Panc1 (cell line): ENCODE data around the gene PODNL1. TPM values are rescaled to one million over a fixed set of nuclear protein-coding genes. Genes with fewer than 3 reads are reported as not detected.

ENCODE experiments used
- ATAC-seq: fragments of 200-7000 bp; cut with Tn5 transposase; 2 replicates; pipeline ENCODE4 v1.9.1; 2020; ENCODE audit warnings: mild to moderate bottlenecking, moderate library complexity
- BruUV-seq: library from RNA; stranded (reverse); fragments of 400-500 nt; replicated peaks from 2 replicates; lab custom pipeline; 2021; lab: Mats Ljungman, UMichigan
- CTCF ChIA-PET: fragments of 300-600 bp; sonication (Branson Sonifier 250); formaldehyde crosslinking; loops from one replicate; lab custom pipeline; 2022; ENCODE audit warnings: antibody characterized with exemption; lab: Charles Lee
- POLR2A ChIA-PET: fragments of 300-600 bp; sonication (Branson Sonifier 250); formaldehyde crosslinking; loops from one replicate; lab custom pipeline; 2022; ENCODE audit warnings: antibody characterized with exemption; lab: Charles Lee
- DNase-seq: peaks from one replicate; pipeline ENCODE4 v3.0.0-alpha.2; 2010; ENCODE audit warnings: low read depth, low spot score
- H3K27ac ChIP-seq: 2 replicates; pipeline ENCODE4 v1.5.1; 2011; ENCODE audit warnings: mild to moderate bottlenecking, low read length, inconsistent platforms
- H3K27me3 ChIP-seq: fragments of 200-500 bp; sonication (Bioruptor generic); 2 replicates; pipeline ENCODE4 v1.6.0; 2014; ENCODE audit warnings: low read length, inconsistent platforms; ENCODE audit not compliant: control insufficient read depth, insufficient read depth
- H3K36me3 ChIP-seq: fragments of 200-500 bp; sonication (Bioruptor generic); 2 replicates; pipeline ENCODE4 v1.5.1; 2014; ENCODE audit warnings: inconsistent platforms, mild to moderate bottlenecking, low read length, moderate library complexity; ENCODE audit not compliant: control insufficient read depth, insufficient read depth
- H3K4me1 ChIP-seq: 2 replicates; pipeline ENCODE4 v1.5.1; 2011; ENCODE audit warnings: inconsistent platforms, mild to moderate bottlenecking, low read length, moderate library complexity; ENCODE audit not compliant: control insufficient read depth, insufficient read depth
- H3K4me3 ChIP-seq, 2 experiments: 2 replicates each; pipeline ENCODE4 v1.5.1; 2011 to 2012; ENCODE audit warnings: low read depth in 2 of 2, low read length in 2 of 2, mild to moderate bottlenecking in 2 of 2, inconsistent platforms in 1 of 2, moderate library complexity in 1 of 2
- H3K9me3 ChIP-seq: fragments of 200-500 bp; sonication (Bioruptor generic); 2 replicates; pipeline ENCODE4 v1.5.1; 2014; ENCODE audit warnings: low read depth, mild to moderate bottlenecking, inconsistent platforms, low read length, moderate library complexity; ENCODE audit not compliant: control insufficient read depth, insufficient read depth
- POLR2AphosphoS5 ChIP-seq: IDR thresholded peaks from 2 replicates; pipeline ENCODE4 v1.6.1; 2012; ENCODE audit warnings: mild to moderate bottlenecking, low read depth, low read length, moderate library complexity
- SIN3A ChIP-seq: IDR thresholded peaks from 2 replicates; pipeline ENCODE4 v1.6.1; 2012; ENCODE audit warnings: low read depth, mild to moderate bottlenecking, low read length, moderate library complexity, borderline replicate concordance; ENCODE audit not compliant: insufficient read depth
- TCF7L2 ChIP-seq: IDR thresholded peaks from 2 replicates; pipeline ENCODE4 v1.6.1; 2011; ENCODE audit warnings: mild to moderate bottlenecking, low read depth, low read length, inconsistent platforms
- in situ Hi-C: cut with HindIII; loops from 2 replicates; pipeline ENCODE4 v1.10.0; 2016; ENCODE audit warnings: low sequenced_read_pairs, low pct_unique_long_range_greater_than_20kb
- intact Hi-C: fragments of 100-400 bp; cut with micrococcal nuclease; formaldehyde crosslinking; loops from one replicate; pipeline ENCODE4 v1.10.0; 2022; ENCODE audit not compliant: unreplicated experiment
- total RNA-seq: library from RNA; stranded (reverse); gene quantifications from one replicate; pipeline ENCODE4 v1.2.1, GENCODE V29; 2021; ENCODE audit not compliant: unreplicated experiment
- TF ChIP-seq, protein P1 (sequence below): fragments of 450-650 bp; IDR thresholded peaks from 2 replicates; pipeline ENCODE4 v1.5.1; 2017; ENCODE audit warnings: mild to moderate bottlenecking
- TF ChIP-seq, protein P2 (sequence below), 2 experiments: IDR thresholded peaks; 2 replicates each; pipeline ENCODE4 v1.6.1; 2011 to 2012; ENCODE audit warnings: low read depth in 2 of 2, control low read depth in 1 of 2, low read length in 1 of 2, mild to moderate bottlenecking in 1 of 2, moderate library complexity in 1 of 2; ENCODE audit not compliant: insufficient read depth in 1 of 2

PODNL1 gene
- total RNA-seq, 1 experiment from 2014 or later, result 1.4 TPM

DNA sequence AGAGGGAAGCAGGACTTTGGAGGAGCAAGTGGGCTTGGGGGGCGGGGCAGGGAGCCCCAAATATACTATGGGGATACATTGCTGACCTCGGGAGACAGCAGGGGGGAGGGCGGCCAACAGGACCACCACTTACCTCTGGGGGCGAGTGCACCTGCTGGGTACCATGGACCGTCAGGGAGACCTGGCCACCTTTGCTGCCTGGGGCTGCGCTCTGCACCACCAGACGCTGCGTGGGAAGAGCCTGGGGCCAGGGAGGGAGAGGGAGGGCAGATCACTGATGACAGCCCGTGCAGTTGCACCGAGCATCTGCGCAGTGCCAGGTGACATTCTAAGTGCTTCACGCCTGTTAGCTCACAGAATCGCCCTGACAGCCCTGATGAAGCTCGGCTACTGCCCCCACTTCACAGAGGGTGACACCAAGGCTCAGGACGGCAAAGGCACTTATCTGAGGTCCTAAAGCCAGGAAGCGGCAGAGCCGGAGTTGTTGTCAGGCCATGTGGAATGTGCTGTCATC is 43.8 kb upstream of the PODNL1 start:
- Histone ChIP-seq H3K36me3 (no peaks in the 10 kb centered on the region), H3K4me1 (peaks cover 4% of the 10 kb centered on the region), H3K4me3 (no peak overlapping the region), H3K27me3 (no peaks in the 10 kb centered on the region), H3K27ac (no peak overlapping the region), H3K9me3 (no peaks in the 10 kb centered on the region)
- CTCF ChIA-PET, result interaction anchor here (1.1 kb wide), 1 partner anchor 50 kb away, joined by 3 read pairs; no protein-coding TSS in a partner anchor
- TF ChIP-seq SIN3A (no peak), POLR2AphosphoS5 (no peak), TCF7L2 (no peak)
- TF ChIP-seq, protein P1, sequence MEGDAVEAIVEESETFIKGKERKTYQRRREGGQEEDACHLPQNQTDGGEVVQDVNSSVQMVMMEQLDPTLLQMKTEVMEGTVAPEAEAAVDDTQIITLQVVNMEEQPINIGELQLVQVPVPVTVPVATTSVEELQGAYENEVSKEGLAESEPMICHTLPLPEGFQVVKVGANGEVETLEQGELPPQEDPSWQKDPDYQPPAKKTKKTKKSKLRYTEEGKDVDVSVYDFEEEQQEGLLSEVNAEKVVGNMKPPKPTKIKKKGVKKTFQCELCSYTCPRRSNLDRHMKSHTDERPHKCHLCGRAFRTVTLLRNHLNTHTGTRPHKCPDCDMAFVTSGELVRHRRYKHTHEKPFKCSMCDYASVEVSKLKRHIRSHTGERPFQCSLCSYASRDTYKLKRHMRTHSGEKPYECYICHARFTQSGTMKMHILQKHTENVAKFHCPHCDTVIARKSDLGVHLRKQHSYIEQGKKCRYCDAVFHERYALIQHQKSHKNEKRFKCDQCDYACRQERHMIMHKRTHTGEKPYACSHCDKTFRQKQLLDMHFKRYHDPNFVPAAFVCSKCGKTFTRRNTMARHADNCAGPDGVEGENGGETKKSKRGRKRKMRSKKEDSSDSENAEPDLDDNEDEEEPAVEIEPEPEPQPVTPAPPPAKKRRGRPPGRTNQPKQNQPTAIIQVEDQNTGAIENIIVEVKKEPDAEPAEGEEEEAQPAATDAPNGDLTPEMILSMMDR, result no peak
- DNase-seq (no peak), ATAC-seq (no peak)
- POLR2A ChIA-PET, result no interaction called here
- intact Hi-C loops (no loop called here), in situ Hi-C loops (no loop called here)
- no TSS peak for BruUV-seq

DNA sequence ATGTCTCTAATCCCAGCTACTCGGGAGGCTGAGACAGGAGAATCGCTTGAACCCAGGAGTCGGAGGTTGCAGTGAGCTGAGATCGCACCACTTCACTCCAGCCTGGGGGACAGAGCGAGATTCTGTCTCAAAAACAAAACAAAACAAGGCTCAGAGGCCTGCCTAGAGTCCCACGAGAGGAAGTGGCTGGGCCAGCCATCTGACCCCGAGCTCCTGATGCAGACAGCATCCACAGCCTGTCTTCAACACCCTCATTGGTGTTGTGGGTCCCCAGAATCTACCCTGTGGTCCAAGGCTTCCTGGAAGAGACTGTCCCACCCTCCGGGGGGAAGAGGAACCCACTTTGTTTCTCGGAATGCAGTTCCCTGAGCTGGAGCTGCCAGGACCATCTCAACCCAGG is 43.2 kb upstream of the PODNL1 start:
- intact Hi-C loops, result no loop called here
- Histone ChIP-seq H3K4me3 (no peak overlapping the region), H3K27me3 (no peaks in the 10 kb centered on the region), H3K4me1 (no peaks in the 10 kb centered on the region), H3K36me3 (no peaks in the 10 kb centered on the region), H3K9me3 (no peaks in the 10 kb centered on the region), H3K27ac (no peak overlapping the region)
- no peak for DNase-seq
- TF ChIP-seq TCF7L2 (no peak), SIN3A (no peak), POLR2AphosphoS5 (no peak)
- TF ChIP-seq, protein P2, sequence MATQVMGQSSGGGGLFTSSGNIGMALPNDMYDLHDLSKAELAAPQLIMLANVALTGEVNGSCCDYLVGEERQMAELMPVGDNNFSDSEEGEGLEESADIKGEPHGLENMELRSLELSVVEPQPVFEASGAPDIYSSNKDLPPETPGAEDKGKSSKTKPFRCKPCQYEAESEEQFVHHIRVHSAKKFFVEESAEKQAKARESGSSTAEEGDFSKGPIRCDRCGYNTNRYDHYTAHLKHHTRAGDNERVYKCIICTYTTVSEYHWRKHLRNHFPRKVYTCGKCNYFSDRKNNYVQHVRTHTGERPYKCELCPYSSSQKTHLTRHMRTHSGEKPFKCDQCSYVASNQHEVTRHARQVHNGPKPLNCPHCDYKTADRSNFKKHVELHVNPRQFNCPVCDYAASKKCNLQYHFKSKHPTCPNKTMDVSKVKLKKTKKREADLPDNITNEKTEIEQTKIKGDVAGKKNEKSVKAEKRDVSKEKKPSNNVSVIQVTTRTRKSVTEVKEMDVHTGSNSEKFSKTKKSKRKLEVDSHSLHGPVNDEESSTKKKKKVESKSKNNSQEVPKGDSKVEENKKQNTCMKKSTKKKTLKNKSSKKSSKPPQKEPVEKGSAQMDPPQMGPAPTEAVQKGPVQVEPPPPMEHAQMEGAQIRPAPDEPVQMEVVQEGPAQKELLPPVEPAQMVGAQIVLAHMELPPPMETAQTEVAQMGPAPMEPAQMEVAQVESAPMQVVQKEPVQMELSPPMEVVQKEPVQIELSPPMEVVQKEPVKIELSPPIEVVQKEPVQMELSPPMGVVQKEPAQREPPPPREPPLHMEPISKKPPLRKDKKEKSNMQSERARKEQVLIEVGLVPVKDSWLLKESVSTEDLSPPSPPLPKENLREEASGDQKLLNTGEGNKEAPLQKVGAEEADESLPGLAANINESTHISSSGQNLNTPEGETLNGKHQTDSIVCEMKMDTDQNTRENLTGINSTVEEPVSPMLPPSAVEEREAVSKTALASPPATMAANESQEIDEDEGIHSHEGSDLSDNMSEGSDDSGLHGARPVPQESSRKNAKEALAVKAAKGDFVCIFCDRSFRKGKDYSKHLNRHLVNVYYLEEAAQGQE (IDR thresholded peaks at IDR 0.05; ENCODE audit: insufficient read depth in 1 of 2, low read depth in 2 of 2, low read length in 1 of 2), result no peak
- TF ChIP-seq, protein P1, result no peak
- in situ Hi-C loops, result no loop called here
- ChIA-PET POLR2A (interaction anchor here (0.6 kb wide), 1 partner anchor 429 kb away, joined by 4 read pairs; no protein-coding TSS in a partner anchor), CTCF (interaction anchor here (1.1 kb wide), 1 partner anchor 51 kb away, joined by 3 read pairs; no protein-coding TSS in a partner anchor)
- no peak for ATAC-seq
- no TSS peak for BruUV-seq
